Measurements from ENCODE around the gene FOXL2. TPM values are rescaled to one million over a fixed set of nuclear protein-coding genes. Genes with fewer than 3 reads are reported as not detected.

The FOXL2 gene
- total RNA-seq, 1 experiment from 2014 or later = not detected

DNA sequence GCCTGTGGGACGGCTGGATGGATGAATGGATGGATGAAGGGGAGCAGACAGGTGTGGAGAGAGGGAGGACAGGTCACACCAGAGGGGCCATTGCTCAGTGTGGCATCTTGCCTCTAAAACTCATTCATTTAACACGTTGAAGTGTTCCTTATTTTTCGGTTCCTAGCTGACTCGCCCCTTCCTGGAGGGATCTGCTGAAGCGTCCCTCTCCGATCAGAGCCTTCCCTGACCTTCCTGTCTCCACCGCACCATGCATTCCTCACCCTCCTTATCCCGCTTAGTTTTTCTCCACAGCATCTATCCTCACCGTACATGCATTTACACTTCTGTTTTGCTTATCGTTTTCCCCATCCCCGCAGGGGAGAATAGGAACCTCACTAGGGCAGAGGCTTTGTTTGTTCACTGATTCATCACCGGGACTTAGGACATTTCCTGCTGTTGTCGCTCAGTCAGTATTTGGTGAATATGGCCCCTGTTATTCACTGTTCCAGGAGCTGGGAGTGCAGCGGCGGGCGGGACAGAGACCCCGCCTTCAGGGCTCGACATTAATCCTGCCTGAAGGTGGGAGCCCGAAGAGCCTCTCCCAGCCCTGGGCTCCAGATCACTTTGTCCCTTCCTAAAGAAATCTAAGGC is 32.0 kb downstream of the FOXL2 start:
- peak overlapping the region; percentile 99 for H3K4me2 ChIP-seq (ENCODE audit: low read length)
- no peaks in the 10 kb centered on the region for H3K79me2 ChIP-seq (ENCODE audit: low read length)
- intact Hi-C loops (cut with micrococcal nuclease) = loop anchor here (1.0 to 2.0 kb wide), 6 partner anchors 24 to 321 kb away; partner anchors contain the start of genes CEP70 and PIK3CB
- no peaks in the 10 kb centered on the region for H3K9me3 ChIP-seq (ENCODE audit: low read length)
- peaks cover 28% of the 10 kb centered on the region for H3K4me1 ChIP-seq (ENCODE audit: insufficient read depth, low read length)
- no peak for TF ChIP-seq EZH2phosphoT487 (IDR thresholded peaks at IDR 0.05; ENCODE audit: borderline replicate concordance, low read length)
- no peaks in the 10 kb centered on the region for H3K9me2 ChIP-seq (replicated peaks; ENCODE audit: low read length)
- H2AFZ ChIP-seq (ENCODE audit: low read length) = peak overlapping the region; percentile 77
- CTCF ChIA-PET = interaction anchor here (0.5 to 2.3 kb wide), 10 partner anchors 33 to 321 kb away, joined by 3 to 18 read pairs (median 8); partner anchors contain the start of gene CEP70
- H3K36me3 ChIP-seq (ENCODE audit: low read depth, low read length) = no peaks in the 10 kb centered on the region; the same call in 1 of the 2 replicates
- peak overlapping the region; percentile 91 for H3K9ac ChIP-seq (ENCODE audit: low read length)
- ATAC-seq (peak; percentile 56), DNase-seq (peak; percentile 85)
- POLR2A ChIA-PET (ENCODE audit: unreplicated experiment) = interaction anchor here (0.7 to 1.0 kb wide), 2 partner anchors 228 to 320 kb away, joined by 3 to 9 read pairs; no protein-coding TSS in a partner anchor
- peak overlapping the region; percentile 94 for H3K4me3 ChIP-seq (ENCODE audit: low read length)
- peak overlapping the region; percentile 96 for H3K27ac ChIP-seq (ENCODE audit: low read length)
- H3F3A ChIP-seq (ENCODE audit: low read length, unreplicated experiment) = no peaks in the 10 kb centered on the region
- TSS peak; percentile 64 for BruUV-seq (replicated peaks)
- H4K20me1 ChIP-seq (ENCODE audit: low read length) = no peaks in the 10 kb centered on the region
- no peaks in the 10 kb centered on the region for H3K27me3 ChIP-seq (ENCODE audit: low read length)

DNA sequence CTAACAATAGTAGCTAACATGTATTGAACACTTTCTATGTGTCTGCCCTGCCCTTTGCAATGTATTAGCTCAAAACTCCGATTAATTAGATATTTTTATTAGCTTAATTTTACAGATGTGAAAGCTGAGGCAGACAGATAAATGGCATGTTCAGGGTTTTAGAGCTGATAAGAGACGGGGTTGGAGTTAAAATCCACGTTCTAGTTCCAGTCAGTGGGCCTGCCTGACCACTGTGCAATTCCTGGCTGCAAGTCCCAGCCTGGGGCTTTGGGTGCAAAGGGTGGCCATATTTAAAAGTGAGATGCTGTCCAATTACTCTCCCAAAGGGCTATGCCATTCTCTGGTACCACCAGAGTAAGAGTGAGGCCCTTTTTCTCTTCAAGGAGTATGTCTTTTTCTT is 33.2 kb downstream of the FOXL2 start:
- Histone ChIP-seq H4K20me1 (ENCODE audit: low read length) (no peaks in the 10 kb centered on the region), H3K4me2 (ENCODE audit: low read length) (no peak overlapping the region), H3F3A (ENCODE audit: low read length, unreplicated experiment) (no peaks in the 10 kb centered on the region), H3K9me2 (replicated peaks; ENCODE audit: low read length) (no peaks in the 10 kb centered on the region), H3K9ac (ENCODE audit: low read length) (no peak overlapping the region), H3K79me2 (ENCODE audit: low read length) (no peaks in the 10 kb centered on the region), H3K27ac (ENCODE audit: low read length) (no peak overlapping the region), H3K4me1 (ENCODE audit: insufficient read depth, low read length) (peaks cover 28% of the 10 kb centered on the region), H2AFZ (ENCODE audit: low read length) (no peak overlapping the region), H3K27me3 (ENCODE audit: low read length) (no peaks in the 10 kb centered on the region), H3K36me3 (ENCODE audit: low read depth, low read length) (no peaks in the 10 kb centered on the region; the same call in 1 of the 2 replicates), H3K9me3 (ENCODE audit: low read length) (no peaks in the 10 kb centered on the region), H3K4me3 (ENCODE audit: low read length) (no peak overlapping the region)
- TF ChIP-seq, protein P1, sequence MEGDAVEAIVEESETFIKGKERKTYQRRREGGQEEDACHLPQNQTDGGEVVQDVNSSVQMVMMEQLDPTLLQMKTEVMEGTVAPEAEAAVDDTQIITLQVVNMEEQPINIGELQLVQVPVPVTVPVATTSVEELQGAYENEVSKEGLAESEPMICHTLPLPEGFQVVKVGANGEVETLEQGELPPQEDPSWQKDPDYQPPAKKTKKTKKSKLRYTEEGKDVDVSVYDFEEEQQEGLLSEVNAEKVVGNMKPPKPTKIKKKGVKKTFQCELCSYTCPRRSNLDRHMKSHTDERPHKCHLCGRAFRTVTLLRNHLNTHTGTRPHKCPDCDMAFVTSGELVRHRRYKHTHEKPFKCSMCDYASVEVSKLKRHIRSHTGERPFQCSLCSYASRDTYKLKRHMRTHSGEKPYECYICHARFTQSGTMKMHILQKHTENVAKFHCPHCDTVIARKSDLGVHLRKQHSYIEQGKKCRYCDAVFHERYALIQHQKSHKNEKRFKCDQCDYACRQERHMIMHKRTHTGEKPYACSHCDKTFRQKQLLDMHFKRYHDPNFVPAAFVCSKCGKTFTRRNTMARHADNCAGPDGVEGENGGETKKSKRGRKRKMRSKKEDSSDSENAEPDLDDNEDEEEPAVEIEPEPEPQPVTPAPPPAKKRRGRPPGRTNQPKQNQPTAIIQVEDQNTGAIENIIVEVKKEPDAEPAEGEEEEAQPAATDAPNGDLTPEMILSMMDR (conservative IDR thresholded peaks at IDR 0.05; ENCODE audit: low read depth, low read length) = no peak
- TF ChIP-seq EZH2 (IDR thresholded peaks at IDR 0.05; ENCODE audit: low read length, unreplicated experiment) (no peak), EZH2phosphoT487 (IDR thresholded peaks at IDR 0.05; ENCODE audit: borderline replicate concordance, low read length) (no peak)
- CTCF ChIA-PET = no interaction called here
- intact Hi-C loops (cut with micrococcal nuclease) = loop anchor here (2.0 kb wide), 1 partner anchor 139 kb away; no protein-coding TSS in a partner anchor
- ATAC-seq (no peak), DNase-seq (no peak)
- POLR2A ChIA-PET (ENCODE audit: unreplicated experiment) = no interaction called here
- no TSS peak for BruUV-seq (replicated peaks)

DNA sequence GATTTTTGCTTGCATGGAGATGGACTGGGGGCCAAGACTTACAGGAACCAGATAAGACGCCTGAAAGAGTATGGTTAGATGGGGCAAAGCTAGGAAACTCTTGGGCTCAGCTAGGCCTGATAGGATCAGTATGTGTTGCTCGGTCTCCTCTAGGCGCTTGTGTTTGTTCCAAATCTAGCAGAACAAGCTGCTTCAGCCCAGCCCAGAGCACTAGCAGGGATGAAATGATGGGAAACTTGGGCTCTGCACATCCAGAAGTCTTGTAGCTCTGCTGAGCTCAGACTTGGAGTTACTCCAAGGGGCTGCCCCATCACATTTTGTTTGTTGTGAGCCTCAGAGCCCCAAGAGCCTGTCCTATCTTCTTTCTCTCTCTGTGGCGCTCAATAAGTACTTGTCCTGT is 34.7 kb downstream of the FOXL2 start:
- no peaks in the 10 kb centered on the region; the same call in 1 of the 2 replicates for H3K36me3 ChIP-seq (ENCODE audit: low read depth, low read length)
- H2AFZ ChIP-seq (ENCODE audit: low read length) = no peak overlapping the region
- ATAC-seq (no peak), DNase-seq (no peak)
- H3K9ac ChIP-seq (ENCODE audit: low read length) = no peak overlapping the region
- peaks cover 28% of the 10 kb centered on the region for H3K4me1 ChIP-seq (ENCODE audit: insufficient read depth, low read length)
- H3K9me3 ChIP-seq (ENCODE audit: low read length) = no peaks in the 10 kb centered on the region
- no TSS peak for BruUV-seq (replicated peaks)
- ChIA-PET POLR2A (ENCODE audit: unreplicated experiment) (no interaction called here), CTCF (interaction anchor here (0.6 kb wide), 1 partner anchor 201 kb away, joined by 11 read pairs; no protein-coding TSS in a partner anchor)
- no peak overlapping the region for H3K4me2 ChIP-seq (ENCODE audit: low read length)
- H4K20me1 ChIP-seq (ENCODE audit: low read length) = no peaks in the 10 kb centered on the region
- H3F3A ChIP-seq (ENCODE audit: low read length, unreplicated experiment) = no peaks in the 10 kb centered on the region
- intact Hi-C loops (cut with micrococcal nuclease) = no loop called here
- H3K79me2 ChIP-seq (ENCODE audit: low read length) = no peaks in the 10 kb centered on the region
- H3K9me2 ChIP-seq (replicated peaks; ENCODE audit: low read length) = no peaks in the 10 kb centered on the region
- no peak for TF ChIP-seq EZH2 (IDR thresholded peaks at IDR 0.05; ENCODE audit: low read length, unreplicated experiment)
- TF ChIP-seq, protein P1 (conservative IDR thresholded peaks at IDR 0.05; ENCODE audit: low read depth, low read length) = no peak
- no peak for TF ChIP-seq EZH2phosphoT487 (IDR thresholded peaks at IDR 0.05; ENCODE audit: borderline replicate concordance, low read length)
- H3K4me3 ChIP-seq (ENCODE audit: low read length) = no peak overlapping the region
- no peaks in the 10 kb centered on the region for H3K27me3 ChIP-seq (ENCODE audit: low read length)
- H3K27ac ChIP-seq (ENCODE audit: low read length) = no peak overlapping the region

Data from PC-3 (cell line).